Keratinocyte (primary cell): ENCODE measurements around the gene AGTPBP1.
A peak's percentile ranks its signal among the peaks of the same experiment; 100 is the strongest.

Source experiments
- EZH2 ChIP-seq: IDR thresholded peaks from one replicate; pipeline ENCODE4 v1.6.1; 2012; ENCODE audit warnings: inconsistent platforms, mild to moderate bottlenecking, low read length, moderate library complexity
- TF ChIP-seq, protein P1 (sequence below), 3 experiments: IDR thresholded peaks in 1 of 3; conservative IDR thresholded peaks in 1 of 3; optimal IDR thresholded peaks in 1 of 3; 2 replicates in 2 of 3; 3 replicates in 1 of 3; pipeline versions ENCODE3 to v1.5.1; 2011; ENCODE audit warnings: low read length in 3 of 3, mild to moderate bottlenecking in 3 of 3, moderate library complexity in 2 of 3, control low read depth in 1 of 3, inconsistent platforms in 1 of 3; ENCODE audit not compliant: insufficient read depth in 2 of 3; ENCODE audit errors: extremely low read depth in 1 of 3

DNA sequence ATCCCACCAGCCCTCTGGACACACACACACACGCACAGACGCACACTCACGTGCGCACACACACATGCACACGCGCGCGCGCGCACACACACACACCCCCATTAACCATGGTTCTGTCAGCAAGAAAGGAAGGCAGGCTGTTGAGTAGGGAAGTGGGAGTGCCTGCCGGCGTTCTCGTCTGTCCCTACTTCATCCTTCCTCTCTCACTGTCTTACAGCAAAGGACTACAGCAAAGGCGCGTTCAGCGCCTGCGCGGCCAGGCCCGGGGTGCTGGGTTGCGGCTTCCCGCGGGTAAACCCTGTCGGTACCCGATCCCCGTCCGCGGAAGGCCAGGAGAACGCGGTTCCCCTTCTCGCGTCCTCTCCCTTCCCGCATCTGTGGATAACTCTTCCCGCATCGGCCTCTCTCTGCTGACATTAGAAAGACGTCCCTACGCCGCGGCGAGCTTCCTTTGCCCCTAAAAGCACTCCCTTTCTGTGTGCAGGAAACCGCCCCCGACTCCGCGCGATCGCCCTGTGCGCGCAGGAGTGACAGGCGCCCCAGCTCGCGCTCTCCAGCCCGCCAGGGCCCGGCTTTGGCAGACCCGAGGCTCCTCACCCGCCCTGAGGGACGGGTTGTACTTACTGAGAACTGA is 219.2 kb downstream of the AGTPBP1 start:
- TF ChIP-seq, protein P1, sequence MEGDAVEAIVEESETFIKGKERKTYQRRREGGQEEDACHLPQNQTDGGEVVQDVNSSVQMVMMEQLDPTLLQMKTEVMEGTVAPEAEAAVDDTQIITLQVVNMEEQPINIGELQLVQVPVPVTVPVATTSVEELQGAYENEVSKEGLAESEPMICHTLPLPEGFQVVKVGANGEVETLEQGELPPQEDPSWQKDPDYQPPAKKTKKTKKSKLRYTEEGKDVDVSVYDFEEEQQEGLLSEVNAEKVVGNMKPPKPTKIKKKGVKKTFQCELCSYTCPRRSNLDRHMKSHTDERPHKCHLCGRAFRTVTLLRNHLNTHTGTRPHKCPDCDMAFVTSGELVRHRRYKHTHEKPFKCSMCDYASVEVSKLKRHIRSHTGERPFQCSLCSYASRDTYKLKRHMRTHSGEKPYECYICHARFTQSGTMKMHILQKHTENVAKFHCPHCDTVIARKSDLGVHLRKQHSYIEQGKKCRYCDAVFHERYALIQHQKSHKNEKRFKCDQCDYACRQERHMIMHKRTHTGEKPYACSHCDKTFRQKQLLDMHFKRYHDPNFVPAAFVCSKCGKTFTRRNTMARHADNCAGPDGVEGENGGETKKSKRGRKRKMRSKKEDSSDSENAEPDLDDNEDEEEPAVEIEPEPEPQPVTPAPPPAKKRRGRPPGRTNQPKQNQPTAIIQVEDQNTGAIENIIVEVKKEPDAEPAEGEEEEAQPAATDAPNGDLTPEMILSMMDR (optimal IDR thresholded peaks at IDR 0.05 in 1 of 3, IDR thresholded peaks at IDR 0.05 in 1 of 3, conservative IDR thresholded peaks at IDR 0.05 in 1 of 3; ENCODE audit: extremely low read depth in 1 of 3, insufficient read depth in 2 of 3, low read length in 3 of 3) = no peak
- TF ChIP-seq EZH2 = peak; percentile 54
